ENCODE measurements around the gene GNG12. TPM values are rescaled to one million over a fixed set of nuclear protein-coding genes. Genes with fewer than 3 reads are reported as not detected.

GNG12 gene
- total RNA-seq, 1 donor from 2014 or later = 33.9 TPM

- H3K36me3 ChIP-seq (ENCODE audit: control insufficient read depth in 3 of 3, insufficient read depth in 3 of 3, low read length in 3 of 3) = no peaks in the 10 kb centered on the region
These were observed 27.5 kb upstream of the GNG12 start for GRCh38 chr1:67860776-67861175.

DNA sequence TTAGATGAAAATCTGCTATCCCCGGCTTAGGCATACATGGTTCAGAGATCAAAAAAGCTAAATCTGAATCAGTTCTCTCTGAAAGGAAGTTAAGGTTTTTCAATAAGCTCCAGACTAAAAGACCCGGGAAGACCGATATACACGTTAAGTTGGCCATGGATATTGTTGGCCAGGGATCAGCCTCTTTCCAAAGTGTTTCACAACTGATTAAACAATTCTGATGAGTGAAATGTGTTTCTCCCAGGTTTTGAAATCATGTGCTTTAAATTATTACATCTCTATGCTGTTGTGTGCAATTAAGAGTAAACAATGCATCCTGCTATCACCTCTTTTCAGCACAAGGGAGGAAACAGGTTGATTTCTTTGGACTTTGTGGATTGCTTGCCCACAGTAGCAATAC, 23.7 kb upstream of the GNG12 start:
- Histone ChIP-seq H3K4me3 (ENCODE audit: low read length in 3 of 3) (no peak overlapping the region), H3K4me1 (ENCODE audit: control insufficient read depth in 3 of 3, insufficient read depth in 3 of 3, low read length in 3 of 3) (no peaks in the 10 kb centered on the region), H3K9ac (ENCODE audit: low read depth in 1 of 3, low read length in 3 of 3) (no peak overlapping the region), H3K27me3 (ENCODE audit: control insufficient read depth in 3 of 3, insufficient read depth in 3 of 3, low read length in 3 of 3) (no peaks in the 10 kb centered on the region), H3K36me3 (ENCODE audit: control insufficient read depth in 3 of 3, insufficient read depth in 3 of 3, low read length in 3 of 3) (no peaks in the 10 kb centered on the region), H3K27ac (ENCODE audit: low read depth, low read length) (no peak overlapping the region), H3K9me3 (ENCODE audit: control insufficient read depth in 3 of 3, low read length in 3 of 3) (no peaks in the 10 kb centered on the region)

More at GRCh38 chr1:67860776-67861175, 27.5 kb upstream of the GNG12 start:
- H3K4me3 ChIP-seq (ENCODE audit: low read length in 3 of 3) = no peak overlapping the region
- no peak overlapping the region for H3K9ac ChIP-seq (ENCODE audit: low read depth in 1 of 3, low read length in 3 of 3)
- no peaks in the 10 kb centered on the region for H3K27me3 ChIP-seq (ENCODE audit: control insufficient read depth in 3 of 3, insufficient read depth in 3 of 3, low read length in 3 of 3)
- no peak overlapping the region for H3K27ac ChIP-seq (ENCODE audit: low read depth, low read length)
- H3K4me1 ChIP-seq (ENCODE audit: control insufficient read depth in 3 of 3, insufficient read depth in 3 of 3, low read length in 3 of 3) = no peaks in the 10 kb centered on the region
- H3K9me3 ChIP-seq (ENCODE audit: control insufficient read depth in 3 of 3, low read length in 3 of 3) = no peaks in the 10 kb centered on the region

DNA sequence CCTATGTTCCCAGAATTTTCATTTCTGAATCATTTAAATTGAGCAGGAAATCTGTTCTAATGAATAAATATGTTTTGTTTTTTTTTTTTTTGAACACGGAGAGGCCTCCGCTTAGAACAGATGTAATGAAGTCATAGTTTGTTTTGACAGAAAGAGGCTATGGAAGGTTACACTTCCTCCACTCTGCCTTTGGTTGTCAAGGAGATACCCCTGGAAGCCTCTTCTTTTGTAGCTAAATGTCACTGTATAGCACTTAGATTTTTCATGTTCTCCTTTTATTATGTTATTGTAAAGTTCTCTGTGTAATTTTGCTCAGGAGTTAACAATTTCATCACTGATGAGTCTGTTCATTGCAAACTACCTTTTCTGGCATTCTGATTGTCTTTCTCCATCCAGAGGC, 22.7 kb upstream of the GNG12 start:
- no peak overlapping the region for H3K4me3 ChIP-seq (ENCODE audit: low read length in 3 of 3)
- H3K9ac ChIP-seq (ENCODE audit: low read depth in 1 of 3, low read length in 3 of 3) = no peak overlapping the region
- H3K4me1 ChIP-seq (ENCODE audit: control insufficient read depth in 3 of 3, insufficient read depth in 3 of 3, low read length in 3 of 3) = no peaks in the 10 kb centered on the region
- H3K27ac ChIP-seq (ENCODE audit: low read depth, low read length) = no peak overlapping the region
- H3K27me3 ChIP-seq (ENCODE audit: control insufficient read depth in 3 of 3, insufficient read depth in 3 of 3, low read length in 3 of 3) = no peaks in the 10 kb centered on the region
- H3K9me3 ChIP-seq (ENCODE audit: control insufficient read depth in 3 of 3, low read length in 3 of 3) = no peaks in the 10 kb centered on the region
- no peaks in the 10 kb centered on the region for H3K36me3 ChIP-seq (ENCODE audit: control insufficient read depth in 3 of 3, insufficient read depth in 3 of 3, low read length in 3 of 3)

- H3K27ac ChIP-seq (ENCODE audit: low read depth, low read length) = no peak overlapping the region
- H3K27me3 ChIP-seq (ENCODE audit: control insufficient read depth in 3 of 3, insufficient read depth in 3 of 3, low read length in 3 of 3) = no peaks in the 10 kb centered on the region
- H3K4me3 ChIP-seq (ENCODE audit: low read length in 3 of 3) = no peak overlapping the region
- H3K4me1 ChIP-seq (ENCODE audit: control insufficient read depth in 3 of 3, insufficient read depth in 3 of 3, low read length in 3 of 3) = peaks cover 0 to 4% (median 0%) of the 10 kb centered on the region in 3 donors
- H3K9me3 ChIP-seq (ENCODE audit: control insufficient read depth in 3 of 3, low read length in 3 of 3) = no peaks in the 10 kb centered on the region
- no peaks in the 10 kb centered on the region for H3K36me3 ChIP-seq (ENCODE audit: control insufficient read depth in 3 of 3, insufficient read depth in 3 of 3, low read length in 3 of 3)
- H3K9ac ChIP-seq (ENCODE audit: low read depth in 1 of 3, low read length in 3 of 3) = no peak overlapping the region
These were observed 22.2 kb upstream of the GNG12 start for GRCh38 chr1:67855444-67855843.

GRCh38 chr1:67853704-67854103, 20.4 kb upstream of the GNG12 start:
- Histone ChIP-seq H3K4me3 (ENCODE audit: low read length in 3 of 3) (no peak overlapping the region), H3K27ac (ENCODE audit: low read depth, low read length) (no peak overlapping the region), H3K27me3 (ENCODE audit: control insufficient read depth in 3 of 3, insufficient read depth in 3 of 3, low read length in 3 of 3) (no peaks in the 10 kb centered on the region), H3K9me3 (ENCODE audit: control insufficient read depth in 3 of 3, low read length in 3 of 3) (no peaks in the 10 kb centered on the region), H3K9ac (ENCODE audit: low read depth in 1 of 3, low read length in 3 of 3) (no peak overlapping the region), H3K36me3 (ENCODE audit: control insufficient read depth in 3 of 3, insufficient read depth in 3 of 3, low read length in 3 of 3) (no peaks in the 10 kb centered on the region), H3K4me1 (ENCODE audit: control insufficient read depth in 3 of 3, insufficient read depth in 3 of 3, low read length in 3 of 3) (peaks cover 0 to 5% (median 0%) of the 10 kb centered on the region in 3 donors)

DNA sequence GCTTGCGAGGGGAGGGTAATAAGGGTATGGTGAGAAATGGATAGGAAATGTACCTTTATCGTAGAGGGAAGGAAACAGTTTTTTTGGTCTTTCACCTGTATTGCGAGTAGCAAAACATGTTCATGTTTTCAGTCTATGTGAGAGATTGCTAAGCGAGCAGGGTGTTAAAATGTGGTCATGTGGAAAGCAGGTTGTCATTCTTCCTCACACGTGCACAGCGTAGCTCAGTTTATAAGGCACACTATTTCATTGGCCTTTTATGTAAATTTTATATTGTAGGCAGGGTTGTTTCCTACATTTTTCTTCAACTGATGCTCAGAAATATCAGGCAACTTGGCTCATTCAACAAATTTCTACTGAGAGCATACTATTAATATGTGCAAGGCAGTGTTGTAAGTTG, 18.5 kb upstream of the GNG12 start:
- Histone ChIP-seq H3K4me1 (ENCODE audit: control insufficient read depth in 3 of 3, insufficient read depth in 3 of 3, low read length in 3 of 3) (peaks cover 0 to 5% (median 0%) of the 10 kb centered on the region in 3 donors), H3K36me3 (ENCODE audit: control insufficient read depth in 3 of 3, insufficient read depth in 3 of 3, low read length in 3 of 3) (no peaks in the 10 kb centered on the region)

DNA sequence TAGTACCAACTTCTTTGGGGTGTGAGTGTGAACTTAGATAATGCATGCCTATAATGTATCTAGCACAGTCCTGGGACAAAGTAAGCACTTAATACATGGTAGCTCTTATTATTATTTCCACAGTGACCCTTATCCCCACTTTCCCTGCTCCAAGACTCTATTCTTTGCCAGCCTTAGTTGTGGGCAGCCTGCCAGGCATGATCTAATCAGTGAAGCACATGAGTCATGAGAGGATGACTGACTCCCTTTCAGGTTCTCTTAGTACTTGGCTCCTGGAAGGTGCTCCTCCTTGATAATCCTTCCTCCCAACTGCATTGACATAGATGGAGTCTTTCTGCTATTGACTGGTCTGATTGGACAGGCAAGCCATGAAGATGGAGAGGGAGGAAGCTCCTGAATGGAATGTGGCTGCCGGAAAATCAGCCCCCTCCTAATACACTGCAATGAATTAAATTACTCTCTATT, 17.4 kb upstream of the GNG12 start:
- Histone ChIP-seq H3K4me1 (ENCODE audit: control insufficient read depth in 3 of 3, insufficient read depth in 3 of 3, low read length in 3 of 3) (peaks cover 0 to 5% (median 0%) of the 10 kb centered on the region in 3 donors), H3K27me3 (ENCODE audit: control insufficient read depth in 3 of 3, insufficient read depth in 3 of 3, low read length in 3 of 3) (no peaks in the 10 kb centered on the region), H3K9me3 (ENCODE audit: control insufficient read depth in 3 of 3, low read length in 3 of 3) (no peaks in the 10 kb centered on the region), H3K9ac (ENCODE audit: low read depth in 1 of 3, low read length in 3 of 3) (no peak overlapping the region), H3K36me3 (ENCODE audit: control insufficient read depth in 3 of 3, insufficient read depth in 3 of 3, low read length in 3 of 3) (no peaks in the 10 kb centered on the region), H3K4me3 (ENCODE audit: low read length in 3 of 3) (no peak overlapping the region), H3K27ac (ENCODE audit: low read depth, low read length) (no peak overlapping the region)

More for the DNA sequence above, 18.5 kb upstream of the GNG12 start:
- Histone ChIP-seq H3K9me3 (ENCODE audit: control insufficient read depth in 3 of 3, low read length in 3 of 3) (no peaks in the 10 kb centered on the region), H3K27me3 (ENCODE audit: control insufficient read depth in 3 of 3, insufficient read depth in 3 of 3, low read length in 3 of 3) (no peaks in the 10 kb centered on the region), H3K9ac (ENCODE audit: low read depth in 1 of 3, low read length in 3 of 3) (no peak overlapping the region), H3K27ac (ENCODE audit: low read depth, low read length) (no peak overlapping the region), H3K4me3 (ENCODE audit: low read length in 3 of 3) (no peak overlapping the region)

DNA sequence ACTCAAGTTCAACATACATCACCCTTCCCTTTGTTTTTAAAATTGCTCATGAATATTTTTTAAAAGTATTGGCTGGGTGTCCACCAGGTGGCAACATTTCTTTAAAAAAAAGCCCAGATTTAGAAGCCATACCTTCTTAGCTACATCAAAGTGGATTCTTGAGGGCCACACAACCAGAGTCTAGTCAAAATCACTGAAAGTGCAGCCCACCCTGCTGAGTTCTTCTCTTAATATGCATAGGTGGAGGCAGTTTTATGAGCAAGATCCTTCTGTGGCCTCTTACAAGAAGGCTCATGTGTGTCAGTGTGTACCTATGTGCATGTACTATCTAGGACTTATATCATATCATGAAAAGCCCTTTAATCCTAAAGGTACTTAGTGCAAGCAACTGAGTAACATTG, 16.9 kb upstream of the GNG12 start:
- Histone ChIP-seq H3K9me3 (ENCODE audit: control insufficient read depth in 3 of 3, low read length in 3 of 3) (no peaks in the 10 kb centered on the region), H3K4me3 (ENCODE audit: low read length in 3 of 3) (no peak overlapping the region), H3K27me3 (ENCODE audit: control insufficient read depth in 3 of 3, insufficient read depth in 3 of 3, low read length in 3 of 3) (no peaks in the 10 kb centered on the region), H3K36me3 (ENCODE audit: control insufficient read depth in 3 of 3, insufficient read depth in 3 of 3, low read length in 3 of 3) (no peaks in the 10 kb centered on the region), H3K27ac (ENCODE audit: low read depth, low read length) (no peak overlapping the region), H3K9ac (ENCODE audit: low read depth in 1 of 3, low read length in 3 of 3) (no peak overlapping the region), H3K4me1 (ENCODE audit: control insufficient read depth in 3 of 3, insufficient read depth in 3 of 3, low read length in 3 of 3) (peaks cover 0 to 5% (median 0%) of the 10 kb centered on the region in 3 donors)

- Histone ChIP-seq H3K27me3 (ENCODE audit: control insufficient read depth in 3 of 3, insufficient read depth in 3 of 3, low read length in 3 of 3) (no peaks in the 10 kb centered on the region), H3K36me3 (ENCODE audit: control insufficient read depth in 3 of 3, insufficient read depth in 3 of 3, low read length in 3 of 3) (no peaks in the 10 kb centered on the region), H3K27ac (ENCODE audit: low read depth, low read length) (no peak overlapping the region), H3K4me1 (ENCODE audit: control insufficient read depth in 3 of 3, insufficient read depth in 3 of 3, low read length in 3 of 3) (peaks cover 0 to 5% (median 0%) of the 10 kb centered on the region in 3 donors), H3K9me3 (ENCODE audit: control insufficient read depth in 3 of 3, low read length in 3 of 3) (no peaks in the 10 kb centered on the region), H3K9ac (ENCODE audit: low read depth in 1 of 3, low read length in 3 of 3) (no peak overlapping the region), H3K4me3 (ENCODE audit: low read length in 3 of 3) (no peak overlapping the region)
These were observed 14.2 kb upstream of the GNG12 start for GRCh38 chr1:67847466-67847865.

DNA sequence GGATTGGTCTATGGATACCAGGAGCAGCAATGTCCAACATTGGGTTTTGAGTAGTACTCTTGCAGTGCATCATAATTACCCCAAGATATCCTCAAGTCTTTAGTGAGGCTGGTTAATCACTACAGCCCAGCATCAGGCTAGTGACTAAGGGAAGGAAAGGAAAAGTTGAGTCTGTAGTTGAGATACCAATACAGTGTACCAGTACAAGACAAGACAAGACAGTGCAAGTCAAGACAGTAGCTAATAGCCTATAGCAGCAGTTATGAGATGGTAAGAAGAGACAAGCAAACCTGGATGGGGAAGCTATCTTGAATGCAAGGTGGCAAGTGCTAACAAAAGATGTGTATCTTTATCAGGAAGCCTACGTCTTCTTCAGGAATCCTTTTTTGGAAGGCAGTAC, 13.3 kb upstream of the GNG12 start:
- H3K9me3 ChIP-seq (ENCODE audit: control insufficient read depth in 3 of 3, low read length in 3 of 3) = no peaks in the 10 kb centered on the region
- no peak overlapping the region for H3K27ac ChIP-seq (ENCODE audit: low read depth, low read length)

More for the DNA sequence above, 13.3 kb upstream of the GNG12 start:
- H3K27me3 ChIP-seq (ENCODE audit: control insufficient read depth in 3 of 3, insufficient read depth in 3 of 3, low read length in 3 of 3) = no peaks in the 10 kb centered on the region
- peaks cover 0 to 5% (median 0%) of the 10 kb centered on the region in 3 donors for H3K4me1 ChIP-seq (ENCODE audit: control insufficient read depth in 3 of 3, insufficient read depth in 3 of 3, low read length in 3 of 3)
- H3K4me3 ChIP-seq (ENCODE audit: low read length in 3 of 3) = no peak overlapping the region
- no peaks in the 10 kb centered on the region for H3K36me3 ChIP-seq (ENCODE audit: control insufficient read depth in 3 of 3, insufficient read depth in 3 of 3, low read length in 3 of 3)
- no peak overlapping the region for H3K9ac ChIP-seq (ENCODE audit: low read depth in 1 of 3, low read length in 3 of 3)
